HG03025 (cell line): ENCODE results near the gene ZSWIM5.
A peak's percentile ranks its signal among the peaks of the same experiment; 100 is the strongest.
"Not testable (repeated sequence)": the region's sequence is repeated elsewhere in the genome, so short reads cannot be mapped to it uniquely, and the experiment has no call there.

Experiments
- ATAC-seq: cut with Tn5 transposase; IDR thresholded peaks from one replicate; pipeline ENCODE4 v1.9.1; 2021; ENCODE audit warnings: mild to moderate bottlenecking, moderate library complexity; ENCODE audit not compliant: unreplicated experiment, low FRiP score

Gene ZSWIM5

GRCh38 chr1:45008516-45008915, 197.9 kb downstream of the ZSWIM5 start:
- ATAC-seq, result no peak

GRCh38 chr1:45008076-45008475, 198.3 kb downstream of the ZSWIM5 start:
- ATAC-seq, result no peak

- ATAC-seq, result no peak
These were observed 199.1 kb downstream of the ZSWIM5 start for GRCh38 chr1:45007311-45007710.

GRCh38 chr1:45005761-45006160, 200.6 kb downstream of the ZSWIM5 start:
- ATAC-seq, result no peak

GRCh38 chr1:45004281-45004920, 202.0 kb downstream of the ZSWIM5 start:
- no peak for ATAC-seq

GRCh38 chr1:45003741-45004140, 202.7 kb downstream of the ZSWIM5 start:
- ATAC-seq, result no peak

GRCh38 chr1:45002650-45003645, 203.5 kb downstream of the ZSWIM5 start:
- ATAC-seq, result no peak

GRCh38 chr1:45001576-45001975, 204.8 kb downstream of the ZSWIM5 start:
- not testable (repeated sequence) for ATAC-seq

GRCh38 chr1:45001011-45001481, 205.4 kb downstream of the ZSWIM5 start:
- no peak for ATAC-seq

- ATAC-seq, result no peak
These were observed 207.2 kb downstream of the ZSWIM5 start for GRCh38 chr1:44999232-44999631.

- no peak for ATAC-seq
These were observed 210.8 kb downstream of the ZSWIM5 start for GRCh38 chr1:44995467-44996238.

- no peak for ATAC-seq
These were observed 212.0 kb downstream of the ZSWIM5 start for GRCh38 chr1:44994309-44994898.

GRCh38 chr1:44988531-44989156, 217.8 kb downstream of the ZSWIM5 start:
- no peak for ATAC-seq

GRCh38 chr1:44985747-44986359, 220.6 kb downstream of the ZSWIM5 start:
- ATAC-seq, result peak; percentile 49

GRCh38 chr1:44977372-44977771, 229.0 kb downstream of the ZSWIM5 start:
- not testable (repeated sequence) for ATAC-seq

- ATAC-seq, result no peak
These were observed 230.2 kb downstream of the ZSWIM5 start for GRCh38 chr1:44976252-44976651.

- ATAC-seq, result no peak
These were observed 232.8 kb downstream of the ZSWIM5 start for GRCh38 chr1:44973645-44974044.

- ATAC-seq, result no peak
These were observed 236.1 kb downstream of the ZSWIM5 start for GRCh38 chr1:44970317-44970716.
